Measurements from ENCODE around the gene STARD7.

GRCh38 chr2:96204836-96205624 is 3.6 kb downstream of the STARD7 start:
- TF ChIP-seq CTCF (IDR thresholded peaks at IDR 0.05; ENCODE audit: extremely low read depth in 1 of 2, insufficient read depth in 1 of 2, low read depth in 1 of 2, low read length in 2 of 2): no peak
- TF ChIP-seq MAX (IDR thresholded peaks at IDR 0.05; ENCODE audit: insufficient read depth, insufficient read length): no peak
- no peak for TF ChIP-seq POLR2AphosphoS5 (IDR thresholded peaks at IDR 0.05; ENCODE audit: insufficient read depth, low read depth, low read length)
- no peak for TF ChIP-seq MYC (IDR thresholded peaks at IDR 0.05; ENCODE audit: low read depth, low read length)
- TF ChIP-seq EZH2 (IDR thresholded peaks at IDR 0.05; ENCODE audit: borderline replicate concordance, low read depth, low read length, severe bottlenecking): no peak
- no peak for TF ChIP-seq POLR2A (IDR thresholded peaks at IDR 0.05; ENCODE audit: low read depth, low read length)
- TF ChIP-seq JUN (IDR thresholded peaks at IDR 0.05; ENCODE audit: borderline replicate concordance, insufficient read depth, insufficient read length, low read depth): no peak
- TF ChIP-seq FOS (IDR thresholded peaks at IDR 0.05; ENCODE audit: borderline replicate concordance, insufficient read depth, low read length): no peak
- TF ChIP-seq GATA2 (IDR thresholded peaks at IDR 0.05; ENCODE audit: insufficient read depth, insufficient read length, low read depth, low read length): no peak
